ENCODE data around the gene GCNT1.
"Not testable (repeated sequence)": the region's sequence is repeated elsewhere in the genome, so short reads cannot be mapped to it uniquely, and the experiment has no call there.

Gene GCNT1

GRCh38 chr9:76528642-76529190 is 69.7 kb downstream of the GCNT1 start:
- TF ChIP-seq CTCF (IDR thresholded peaks at IDR 0.05; ENCODE audit: low read depth, low read length, missing control alignments): no peak
- no peak for DNase-seq (ENCODE audit: low read depth)
- H3K4me3 ChIP-seq (ENCODE audit: low read depth, low read length): no peak overlapping the region

GRCh38 chr9:76529653-76530052 is 70.7 kb downstream of the GCNT1 start:
- no peak for DNase-seq (ENCODE audit: low read depth)

GRCh38 chr9:76530458-76531110 is 71.6 kb downstream of the GCNT1 start:
- no peak overlapping the region for H3K4me3 ChIP-seq (ENCODE audit: low read depth, low read length)
- DNase-seq (ENCODE audit: low read depth): no peak
- no peak for TF ChIP-seq CTCF (IDR thresholded peaks at IDR 0.05; ENCODE audit: low read depth, low read length, missing control alignments)

More at GRCh38 chr9:76529653-76530052, 70.7 kb downstream of the GCNT1 start:
- no peak for TF ChIP-seq CTCF (IDR thresholded peaks at IDR 0.05; ENCODE audit: low read depth, low read length, missing control alignments)
- no peak overlapping the region for H3K4me3 ChIP-seq (ENCODE audit: low read depth, low read length)

GRCh38 chr9:76531231-76531780 is 72.3 kb downstream of the GCNT1 start:
- no peak for DNase-seq (ENCODE audit: low read depth)
- no peak overlapping the region for H3K4me3 ChIP-seq (ENCODE audit: low read depth, low read length)
- no peak for TF ChIP-seq CTCF (IDR thresholded peaks at IDR 0.05; ENCODE audit: low read depth, low read length, missing control alignments)

- not testable (repeated sequence) for H3K4me3 ChIP-seq (ENCODE audit: low read depth, low read length); DNase-seq (ENCODE audit: low read depth)
Measured at GRCh38 chr9:76532877-76533276, 73.9 kb downstream of the GCNT1 start.

- DNase-seq (ENCODE audit: low read depth): no peak
- H3K4me3 ChIP-seq (ENCODE audit: low read depth, low read length): no peak overlapping the region
- TF ChIP-seq CTCF (IDR thresholded peaks at IDR 0.05; ENCODE audit: low read depth, low read length, missing control alignments): no peak
Measured at GRCh38 chr9:76534026-76534425, 75.0 kb downstream of the GCNT1 start.

- DNase-seq (ENCODE audit: low read depth): no peak
- no peak overlapping the region for H3K4me3 ChIP-seq (ENCODE audit: low read depth, low read length)
- TF ChIP-seq CTCF (IDR thresholded peaks at IDR 0.05; ENCODE audit: low read depth, low read length, missing control alignments): no peak
Measured at GRCh38 chr9:76537150-76537646, 78.2 kb downstream of the GCNT1 start.

Data from GM12864 (cell line).